ENCODE measurements around the gene PCIF1. TPM values are rescaled to one million over a fixed set of nuclear protein-coding genes. Genes with fewer than 3 reads are reported as not detected.
A peak's percentile ranks its signal among the peaks of the same experiment; 100 is the strongest.

The PCIF1 gene
- total RNA-seq, 4 donors from 2014 or later = 32.1 to 51.2 (median 37.0) TPM

DNA sequence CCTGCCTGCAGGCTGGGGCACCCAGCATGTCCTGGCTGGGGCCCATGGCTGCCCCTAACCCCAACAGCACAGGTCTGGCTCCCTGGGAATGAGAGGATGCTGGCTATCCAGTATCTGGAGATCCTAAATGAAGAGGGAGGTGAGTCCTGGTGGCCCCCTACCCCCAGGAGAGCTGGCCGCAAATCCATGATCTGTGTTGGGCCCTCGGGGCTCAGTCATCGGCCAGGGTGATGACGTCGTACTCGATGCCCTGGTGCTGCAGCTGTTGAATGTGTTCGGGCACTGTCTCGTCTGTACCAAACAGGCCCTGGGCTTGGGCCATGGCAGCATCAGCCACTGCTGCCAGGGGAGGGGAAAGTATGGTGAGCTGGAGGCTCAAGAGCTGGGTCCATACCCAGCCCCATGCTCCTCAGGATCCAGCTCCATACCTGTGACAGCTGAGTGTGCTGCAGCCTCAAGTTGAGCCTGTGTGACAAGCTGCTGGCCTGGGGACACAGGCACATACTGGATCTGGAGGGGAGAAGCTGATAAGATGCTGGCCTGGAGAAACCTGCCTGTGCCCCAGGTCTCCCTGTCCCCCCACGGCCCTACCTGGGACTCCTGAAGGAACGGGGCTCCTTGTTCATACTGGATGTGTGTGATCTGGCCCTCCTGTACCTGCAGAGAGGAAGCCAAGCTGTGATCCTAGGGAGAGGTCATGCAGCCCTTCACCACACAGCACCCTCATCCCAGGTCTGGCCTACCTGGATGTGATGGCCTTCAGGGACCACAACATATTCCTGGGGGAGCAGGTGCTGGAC is 14.5 kb downstream of the PCIF1 start:
- Histone ChIP-seq H3K27ac (peak overlapping the region; percentile 86 to 96 (median 92)), H3K9me3 (no peaks in the 10 kb centered on the region), H3K4me1 (peaks cover 15 to 29% of the 10 kb centered on the region in 2 donors), H3K27me3 (no peaks in the 10 kb centered on the region), H3K36me3 (peaks cover 0 to 82% of the 10 kb centered on the region in 2 donors), H3K4me3 (no peak overlapping the region)
- ATAC-seq (no peak), DNase-seq (no peak)
- in situ Hi-C loops (cut with MboI; ENCODE audit: low sequenced_read_pairs in 4 of 4) = loop anchor here in 1 of 4 donors (10.0 kb wide), 1 partner anchor 124 kb away; the partner anchor contains the start of gene TNNC2
- TF ChIP-seq POLR2A (IDR thresholded peaks at IDR 0.05) = no peak
- TF ChIP-seq, protein P1, sequence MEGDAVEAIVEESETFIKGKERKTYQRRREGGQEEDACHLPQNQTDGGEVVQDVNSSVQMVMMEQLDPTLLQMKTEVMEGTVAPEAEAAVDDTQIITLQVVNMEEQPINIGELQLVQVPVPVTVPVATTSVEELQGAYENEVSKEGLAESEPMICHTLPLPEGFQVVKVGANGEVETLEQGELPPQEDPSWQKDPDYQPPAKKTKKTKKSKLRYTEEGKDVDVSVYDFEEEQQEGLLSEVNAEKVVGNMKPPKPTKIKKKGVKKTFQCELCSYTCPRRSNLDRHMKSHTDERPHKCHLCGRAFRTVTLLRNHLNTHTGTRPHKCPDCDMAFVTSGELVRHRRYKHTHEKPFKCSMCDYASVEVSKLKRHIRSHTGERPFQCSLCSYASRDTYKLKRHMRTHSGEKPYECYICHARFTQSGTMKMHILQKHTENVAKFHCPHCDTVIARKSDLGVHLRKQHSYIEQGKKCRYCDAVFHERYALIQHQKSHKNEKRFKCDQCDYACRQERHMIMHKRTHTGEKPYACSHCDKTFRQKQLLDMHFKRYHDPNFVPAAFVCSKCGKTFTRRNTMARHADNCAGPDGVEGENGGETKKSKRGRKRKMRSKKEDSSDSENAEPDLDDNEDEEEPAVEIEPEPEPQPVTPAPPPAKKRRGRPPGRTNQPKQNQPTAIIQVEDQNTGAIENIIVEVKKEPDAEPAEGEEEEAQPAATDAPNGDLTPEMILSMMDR (IDR thresholded peaks at IDR 0.05 in 4 of 5, conservative IDR thresholded peaks at IDR 0.05 in 1 of 5) = no peak
- intact Hi-C loops (cut with DNase I; ENCODE audit: low total_unique reads) = loop anchor here (2.0 kb wide), 1 partner anchor 18 kb away; no protein-coding TSS in a partner anchor

DNA sequence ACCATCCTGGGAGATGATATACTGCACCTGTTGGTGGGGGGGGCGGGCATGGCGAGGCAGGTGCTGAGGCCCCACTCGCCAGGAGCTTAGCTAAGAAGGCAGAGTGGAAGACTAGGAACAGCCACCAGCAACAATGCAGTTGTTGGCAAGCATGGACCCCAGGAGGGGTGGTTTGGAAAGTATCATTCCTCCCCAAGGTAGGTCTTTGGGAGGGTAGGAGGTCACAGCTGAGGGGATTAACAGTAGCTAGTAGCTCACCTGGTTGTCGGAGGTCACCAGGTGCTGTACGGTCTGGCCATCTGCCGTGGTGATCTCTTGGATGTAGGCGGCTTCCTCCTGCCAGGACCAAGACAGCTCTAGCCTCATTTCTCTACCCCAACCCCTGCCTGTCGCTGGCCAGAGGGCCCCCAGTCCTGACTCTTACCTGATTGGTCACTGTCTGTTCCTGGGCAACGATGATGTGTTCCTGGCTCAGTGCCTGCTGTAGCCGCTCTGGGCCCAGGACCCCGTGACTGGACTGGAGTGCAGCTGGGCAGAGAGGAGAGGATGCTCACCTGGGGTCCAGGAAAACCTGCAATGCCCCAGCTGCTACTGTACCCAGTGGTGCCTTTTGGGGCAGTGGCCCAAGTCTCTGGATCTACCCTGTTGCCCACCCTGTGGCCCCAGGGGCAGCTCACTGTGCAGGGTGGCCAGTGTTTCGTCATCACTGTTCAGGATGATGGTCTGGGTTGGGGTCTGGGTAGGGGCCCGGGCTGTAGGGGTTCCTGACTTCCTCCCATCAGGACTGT is 15.3 kb downstream of the PCIF1 start:
- in situ Hi-C loops (cut with MboI; ENCODE audit: low sequenced_read_pairs in 4 of 4) (loop anchor here in 2 of 4 donors (10.0 to 25.0 kb wide), 2 partner anchors 125 to 137 kb away; partner anchors contain the start of genes TNNC2 (in 1 of the 2) and UBE2C (in 1 of the 2)), intact Hi-C loops (cut with DNase I; ENCODE audit: low total_unique reads) (loop anchor here (2.0 kb wide), 1 partner anchor 17 kb away; no protein-coding TSS in a partner anchor)
- DNase-seq (no peak), ATAC-seq (no peak)
- Histone ChIP-seq H3K27me3 (no peaks in the 10 kb centered on the region), H3K4me3 (no peak overlapping the region), H3K27ac (peak overlapping the region; percentile 86 to 96 (median 92)), H3K36me3 (peaks cover 0 to 85% of the 10 kb centered on the region in 2 donors), H3K9me3 (no peaks in the 10 kb centered on the region), H3K4me1 (peaks cover 10 to 24% of the 10 kb centered on the region in 2 donors)
- TF ChIP-seq, protein P1 (IDR thresholded peaks at IDR 0.05 in 4 of 5, conservative IDR thresholded peaks at IDR 0.05 in 1 of 5) = no peak
- TF ChIP-seq POLR2A (IDR thresholded peaks at IDR 0.05) = no peak

DNA sequence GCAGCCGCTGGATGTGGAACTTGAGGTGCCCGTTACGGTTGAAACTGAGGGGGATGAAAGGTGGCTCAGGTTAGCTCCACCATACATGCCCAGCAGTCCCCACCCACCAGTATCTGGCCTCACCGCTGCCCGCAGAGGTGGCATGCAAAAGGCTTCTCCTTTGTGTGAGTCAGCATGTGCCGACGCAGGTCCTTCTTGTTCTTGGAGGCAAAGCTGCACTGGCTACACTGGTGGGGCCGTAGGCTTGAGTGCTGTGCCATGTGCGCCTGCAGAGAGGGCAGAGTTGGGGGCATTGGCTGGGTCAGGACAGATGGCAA is 15.8 kb downstream of the PCIF1 start:
- TF ChIP-seq POLR2A (IDR thresholded peaks at IDR 0.05) = no peak
- TF ChIP-seq, protein P1 (IDR thresholded peaks at IDR 0.05 in 4 of 5, conservative IDR thresholded peaks at IDR 0.05 in 1 of 5) = no peak
- intact Hi-C loops (cut with DNase I; ENCODE audit: low total_unique reads) = no loop called here
- no peaks in the 10 kb centered on the region for H3K27me3 ChIP-seq
- DNase-seq (no peak), ATAC-seq (no peak)
- no peak overlapping the region for H3K4me3 ChIP-seq
- no peaks in the 10 kb centered on the region for H3K9me3 ChIP-seq
- H3K36me3 ChIP-seq = peaks cover 0 to 79% of the 10 kb centered on the region in 2 donors
- in situ Hi-C loops (cut with MboI; ENCODE audit: low sequenced_read_pairs in 4 of 4) = loop anchor here in 1 of 4 donors (25.0 kb wide), 1 partner anchor 138 kb away; the partner anchor contains the start of gene UBE2C
- H3K4me1 ChIP-seq = peaks cover 9 to 18% of the 10 kb centered on the region in 2 donors
- peak overlapping the region in 3 of 4 donors; percentile 90 to 96 (median 93) for H3K27ac ChIP-seq

GRCh38 chr20:45951925-45952834 is 17.7 kb downstream of the PCIF1 start:
- ATAC-seq (no peak), DNase-seq (no peak)
- H3K9me3 ChIP-seq = no peaks in the 10 kb centered on the region
- H3K36me3 ChIP-seq = peaks cover 0 to 84% of the 10 kb centered on the region in 2 donors
- in situ Hi-C loops (cut with MboI; ENCODE audit: low sequenced_read_pairs in 4 of 4) = loop anchor here in 1 of 4 donors (25.0 kb wide), 1 partner anchor 140 kb away; the partner anchor contains the start of gene UBE2C
- no peaks in the 10 kb centered on the region for H3K4me1 ChIP-seq
- TF ChIP-seq, protein P1 (IDR thresholded peaks at IDR 0.05 in 4 of 5, conservative IDR thresholded peaks at IDR 0.05 in 1 of 5) = no peak
- TF ChIP-seq POLR2A (IDR thresholded peaks at IDR 0.05) = no peak
- H3K27me3 ChIP-seq = no peaks in the 10 kb centered on the region
- intact Hi-C loops (cut with DNase I; ENCODE audit: low total_unique reads) = no loop called here
- H3K4me3 ChIP-seq = no peak overlapping the region
- peak overlapping the region in 1 of 4 donors; percentile 93 for H3K27ac ChIP-seq

All from gastrocnemius medialis (tissue), 4 donors.